CD4-positive, alpha-beta memory T cell (primary cell): ENCODE results near the gene KRT37. TPM values are rescaled to one million over a fixed set of nuclear protein-coding genes. Genes with fewer than 3 reads are reported as not detected.
A peak's percentile ranks its signal among the peaks of the same experiment; 100 is the strongest.
"Not testable (repeated sequence)": the region's sequence is repeated elsewhere in the genome, so short reads cannot be mapped to it uniquely, and the experiment has no call there.

Source experiments
- CTCF ChIA-PET: fragments of 350-600 bp; sonication (Branson Sonifier 250); formaldehyde crosslinking; loops from one replicate; lab custom pipeline; 2021; ENCODE audit warnings: inconsistent platforms; ENCODE audit not compliant: partially characterized antibody; lab: Charles Lee
- POLR2A ChIA-PET: fragments of 350-600 bp; sonication (Branson Sonifier 250); formaldehyde crosslinking; loops from one replicate; lab custom pipeline; 2021; ENCODE audit not compliant: partially characterized antibody; lab: Charles Lee
- DNase-seq, 5 donors: peaks; one replicate each; pipeline versions ENCODE4 v3.0.0 to v3.0.0-alpha.2; 2020 to 2022; ENCODE audit warnings: mixed read lengths in 1 of 5
- H3K27ac ChIP-seq: one replicate; pipeline ENCODE4 v1.7.0; 2013; ENCODE audit warnings: low read depth, low read length
- H3K27me3 ChIP-seq: 2 replicates; pipeline ENCODE4 v1.7.0; 2013; ENCODE audit warnings: mild to moderate bottlenecking, low read length, moderate library complexity; ENCODE audit not compliant: insufficient read depth
- H3K36me3 ChIP-seq: 2 replicates; pipeline ENCODE4 v1.7.0; 2013; ENCODE audit warnings: mild to moderate bottlenecking, low read length, moderate library complexity; ENCODE audit not compliant: insufficient read depth
- H3K4me1 ChIP-seq: 2 replicates; pipeline ENCODE4 v1.7.0; 2013; ENCODE audit warnings: mild to moderate bottlenecking, low read length, moderate library complexity; ENCODE audit not compliant: insufficient read depth
- H3K4me3 ChIP-seq, 2 donors: one replicate each; pipeline ENCODE4 v1.7.0; 2013; ENCODE audit warnings: low read length in 2 of 2, mild to moderate bottlenecking in 1 of 2
- H3K9me3 ChIP-seq, 2 donors: one replicate each; pipeline ENCODE4 v1.7.0; 2013; ENCODE audit warnings: low read length in 2 of 2, control low read depth in 1 of 2; ENCODE audit not compliant: control insufficient read depth in 1 of 2
- H3K27ac Mint-ChIP-seq, 7 donors: one replicate each; pipeline ENCODE4 v1.8.0; 2020 to 2021; ENCODE audit warnings: mixed read lengths in 7 of 7, mild to moderate bottlenecking in 6 of 7, inconsistent platforms in 3 of 7, moderate library complexity in 3 of 7
- H3K27me3 Mint-ChIP-seq, 2 donors: one replicate each; pipeline ENCODE4 v1.8.0; 2020 to 2021; ENCODE audit warnings: mixed read lengths in 2 of 2
- H3K36me3 Mint-ChIP-seq, 2 donors: one replicate each; pipeline ENCODE4 v1.8.0; 2020 to 2021; ENCODE audit warnings: mixed read lengths in 2 of 2, inconsistent platforms in 1 of 2, mild to moderate bottlenecking in 1 of 2
- H3K4me1 Mint-ChIP-seq, 4 donors: one replicate each; pipeline ENCODE4 v1.8.0; 2020 to 2021; ENCODE audit warnings: mixed read lengths in 4 of 4, mild to moderate bottlenecking in 1 of 4
- H3K4me3 Mint-ChIP-seq, 8 donors: one replicate each; pipeline ENCODE4 v1.8.0; 2020 to 2021; ENCODE audit warnings: mixed read lengths in 8 of 8, mild to moderate bottlenecking in 7 of 8, moderate library complexity in 6 of 8, inconsistent platforms in 3 of 8
- H3K9me3 Mint-ChIP-seq, 8 donors: one replicate each; pipeline ENCODE4 v1.8.0; 2020 to 2021; ENCODE audit warnings: mixed read lengths in 8 of 8, mild to moderate bottlenecking in 5 of 8, inconsistent platforms in 3 of 8, moderate library complexity in 1 of 8
- intact Hi-C: fragments of 100-400 bp; cut with micrococcal nuclease; formaldehyde crosslinking; loops from one replicate; pipeline ENCODE4 v1.15.1; 2023
- polyA plus RNA-seq, 2 donors: library from polyadenylated mRNA; unstranded; fragments of 300-500 nt; fragmentation: Illumina TruSeq; gene quantifications; one replicate each; pipeline ENCODE4 v1.2.3, GENCODE V29; 2021
- total RNA-seq, 2 experiments: library from RNA; stranded (reverse); gene quantifications; one replicate each; pipeline ENCODE4 v1.2.3, GENCODE V29; 2021

KRT37 gene
- total and polyA plus RNA-seq, 4 experiments from 2014 or later = not detected

- Mint-ChIP-seq H3K27me3 (peaks cover 1 to 7% of the 10 kb centered on the region in 2 donors), H3K4me1 (peaks cover 0 to 5% (median 2%) of the 10 kb centered on the region in 4 donors), H3K9me3 (peaks cover 0 to 2% (median 0%) of the 10 kb centered on the region in 8 donors), H3K36me3 (no peaks in the 10 kb centered on the region), H3K4me3 (no peak overlapping the region), H3K27ac (no peak overlapping the region)
- Histone ChIP-seq H3K27me3 (no peaks in the 10 kb centered on the region), H3K36me3 (no peaks in the 10 kb centered on the region), H3K4me3 (no peak overlapping the region), H3K4me1 (no peaks in the 10 kb centered on the region), H3K9me3 (no peaks in the 10 kb centered on the region), H3K27ac (no peak overlapping the region)
- POLR2A ChIA-PET = no interaction called here
- CTCF ChIA-PET = no interaction called here
- DNase-seq = no peak
- intact Hi-C loops = no loop called here
Measured at GRCh38 chr17:41429667-41430066, 5.3 kb upstream of the KRT37 start.

- peaks cover 0 to 3% (median 0%) of the 10 kb centered on the region in 4 donors for H3K4me1 Mint-ChIP-seq
- Histone ChIP-seq H3K4me3 (no peak overlapping the region), H3K27me3 (no peaks in the 10 kb centered on the region), H3K27ac (no peak overlapping the region), H3K9me3 (no peaks in the 10 kb centered on the region), H3K4me1 (no peaks in the 10 kb centered on the region), H3K36me3 (no peaks in the 10 kb centered on the region)
- no peak overlapping the region for H3K27ac Mint-ChIP-seq
- no peak overlapping the region for H3K4me3 Mint-ChIP-seq
- no peak for DNase-seq
- intact Hi-C loops = no loop called here
- peaks cover 1 to 7% of the 10 kb centered on the region in 2 donors for H3K27me3 Mint-ChIP-seq
- POLR2A ChIA-PET = no interaction called here
- CTCF ChIA-PET = no interaction called here
- no peaks in the 10 kb centered on the region for H3K36me3 Mint-ChIP-seq
- peaks cover 0 to 2% (median 0%) of the 10 kb centered on the region in 8 donors for H3K9me3 Mint-ChIP-seq
Measured at GRCh38 chr17:41428591-41429291, 4.4 kb upstream of the KRT37 start.

- H3K4me3 Mint-ChIP-seq, DNase-seq, H3K9me3 ChIP-seq, H3K36me3 ChIP-seq, H3K27ac Mint-ChIP-seq, H3K9me3 Mint-ChIP-seq, H3K27me3 ChIP-seq, intact Hi-C loops, H3K36me3 Mint-ChIP-seq, H3K4me1 ChIP-seq, POLR2A ChIA-PET, H3K27me3 Mint-ChIP-seq, CTCF ChIA-PET, H3K27ac ChIP-seq, H3K4me3 ChIP-seq: not testable (repeated sequence)
- H3K4me1 Mint-ChIP-seq = peaks cover 7 to 18% (median 8%) of the 10 kb centered on the region in 4 donors
Measured at GRCh38 chr17:41422586-41422985, 1.8 kb downstream of the KRT37 start.

GRCh38 chr17:41421617-41422016 lies 2.8 kb downstream of the KRT37 start:
- peak overlapping the region in 2 of 7 donors; percentile 32 to 39 for H3K27ac Mint-ChIP-seq
- Histone ChIP-seq H3K27ac (no peak overlapping the region), H3K9me3 (no peaks in the 10 kb centered on the region), H3K4me3 (no peak overlapping the region), H3K4me1 (peaks cover 6% of the 10 kb centered on the region), H3K36me3 (no peaks in the 10 kb centered on the region), H3K27me3 (no peaks in the 10 kb centered on the region)
- no peaks in the 10 kb centered on the region for H3K36me3 Mint-ChIP-seq
- CTCF ChIA-PET = no interaction called here
- H3K4me3 Mint-ChIP-seq = no peak overlapping the region
- POLR2A ChIA-PET = no interaction called here
- intact Hi-C loops = no loop called here
- H3K9me3 Mint-ChIP-seq = no peaks in the 10 kb centered on the region
- no peaks in the 10 kb centered on the region for H3K27me3 Mint-ChIP-seq
- H3K4me1 Mint-ChIP-seq = peaks cover 7 to 24% (median 10%) of the 10 kb centered on the region in 4 donors
- DNase-seq = no peak

- H3K9me3 ChIP-seq = no peaks in the 10 kb centered on the region
- Mint-ChIP-seq H3K27ac (peak overlapping the region in 2 of 7 donors; percentile 32 to 39), H3K9me3 (no peaks in the 10 kb centered on the region), H3K4me3 (no peak overlapping the region), H3K36me3 (no peaks in the 10 kb centered on the region), H3K27me3 (no peaks in the 10 kb centered on the region), H3K4me1 (peaks cover 10 to 28% (median 12%) of the 10 kb centered on the region in 4 donors)
- H3K27me3 ChIP-seq = no peaks in the 10 kb centered on the region
- no peak overlapping the region for H3K4me3 ChIP-seq
- peaks cover 6% of the 10 kb centered on the region for H3K4me1 ChIP-seq
- H3K27ac ChIP-seq = no peak overlapping the region
- intact Hi-C loops = no loop called here
- ChIA-PET POLR2A (no interaction called here), CTCF (no interaction called here)
- no peak for DNase-seq
- no peaks in the 10 kb centered on the region for H3K36me3 ChIP-seq
Measured at GRCh38 chr17:41421116-41421515, 3.3 kb downstream of the KRT37 start.

GRCh38 chr17:41420134-41420533 lies 4.3 kb downstream of the KRT37 start:
- POLR2A ChIA-PET = no interaction called here
- H3K27me3 Mint-ChIP-seq = no peaks in the 10 kb centered on the region
- intact Hi-C loops = no loop called here

GRCh38 chr17:41419716-41420115 lies 4.7 kb downstream of the KRT37 start:
- no peaks in the 10 kb centered on the region for H3K27me3 Mint-ChIP-seq
- DNase-seq = peak in 2 of 5 donors; percentile 5 to 16
- intact Hi-C loops = no loop called here
- ChIA-PET CTCF (no interaction called here), POLR2A (no interaction called here)
- no peak overlapping the region for H3K4me3 ChIP-seq
- no peak overlapping the region for H3K27ac ChIP-seq
- H3K9me3 ChIP-seq = no peaks in the 10 kb centered on the region
- H3K4me1 Mint-ChIP-seq = peaks cover 10 to 24% (median 13%) of the 10 kb centered on the region in 4 donors
- H3K9me3 Mint-ChIP-seq = no peaks in the 10 kb centered on the region
- H3K36me3 Mint-ChIP-seq = no peaks in the 10 kb centered on the region
- peak overlapping the region in 1 of 8 donors; percentile 9 for H3K4me3 Mint-ChIP-seq
- H3K27ac Mint-ChIP-seq = peak overlapping the region in 1 of 7 donors; percentile 75
- H3K4me1 ChIP-seq = peaks cover 6% of the 10 kb centered on the region
- no peaks in the 10 kb centered on the region for H3K27me3 ChIP-seq
- no peaks in the 10 kb centered on the region for H3K36me3 ChIP-seq

More at GRCh38 chr17:41420134-41420533, 4.3 kb downstream of the KRT37 start:
- no peaks in the 10 kb centered on the region for H3K9me3 Mint-ChIP-seq
- H3K4me3 Mint-ChIP-seq = no peak overlapping the region
- H3K9me3 ChIP-seq = no peaks in the 10 kb centered on the region
- no peaks in the 10 kb centered on the region for H3K27me3 ChIP-seq
- no peak overlapping the region for H3K27ac Mint-ChIP-seq
- no peaks in the 10 kb centered on the region for H3K36me3 Mint-ChIP-seq
- H3K27ac ChIP-seq = no peak overlapping the region
- CTCF ChIA-PET = no interaction called here
- H3K4me1 Mint-ChIP-seq = peaks cover 10 to 26% (median 13%) of the 10 kb centered on the region in 4 donors
- no peak overlapping the region for H3K4me3 ChIP-seq
- H3K36me3 ChIP-seq = no peaks in the 10 kb centered on the region
- H3K4me1 ChIP-seq = peaks cover 6% of the 10 kb centered on the region
- no peak for DNase-seq
